Psoas muscle (tissue), 8 donors: Measurements from ENCODE around the gene SNAI3. TPM values are rescaled to one million over a fixed set of nuclear protein-coding genes. Genes with fewer than 3 reads are reported as not detected.

Experiments
- ATAC-seq, 4 donors: fragments of 200-7000 bp; cut with Tn5 transposase; one replicate each; pipeline ENCODE4 v1.9.1; 2020; ENCODE audit warnings: moderate library complexity in 3 of 4, mild to moderate bottlenecking in 2 of 4
- DNase-seq, 2 donors: peaks; one replicate each; pipeline ENCODE4 v3.0.0-alpha.2; 2020
- H3K27ac ChIP-seq: fragments of 200-600 bp; one replicate; pipeline ENCODE4 v1.8.0; 2022
- H3K27me3 ChIP-seq, 3 donors: fragments of 200-600 bp in 1 of 3; one replicate each; pipeline versions ENCODE4 v1.6.1 to v1.8.0; 2013 to 2022; ENCODE audit warnings: low read length in 2 of 3, mild to moderate bottlenecking in 2 of 3, moderate library complexity in 1 of 3; ENCODE audit not compliant: insufficient read depth in 3 of 3
- H3K36me3 ChIP-seq, 2 donors: fragments of 200-600 bp in 1 of 2; one replicate each; pipeline versions ENCODE4 v1.6.1 to v1.8.0; 2013 to 2022; ENCODE audit warnings: low read depth in 1 of 2, mild to moderate bottlenecking in 1 of 2, moderate library complexity in 1 of 2; ENCODE audit not compliant: insufficient read depth in 1 of 2
- H3K4me1 ChIP-seq: fragments of 200-600 bp; one replicate; pipeline ENCODE4 v1.8.0; 2022
- H3K4me3 ChIP-seq: fragments of 200-600 bp; one replicate; pipeline ENCODE4 v1.8.0; 2022; ENCODE audit warnings: mild to moderate bottlenecking
- H3K9me3 ChIP-seq: fragments of 200-600 bp; one replicate; pipeline ENCODE4 v1.8.0; 2022
- CTCF ChIP-seq: fragments of 200-600 bp; IDR thresholded peaks from one replicate; pipeline ENCODE4 v1.8.0; 2022; ENCODE audit warnings: antibody characterized with exemption
- WGBS, 3 donors: extraction: QIAGEN DNeasy Blood & Tissue Kit; methylation state at CpG; one replicate each; pipeline versions ENCODE4 v1.1.6 to v1.1.7; 2013; 5-methylcytosine and 5-hydroxymethylcytosine counted together
- intact Hi-C, 2 donors: fragments of 100-400 bp; cut with DNase I; formaldehyde crosslinking; loops; one replicate each; pipeline versions ENCODE4 v1.11.0 to v1.14.2; 2022
- polyA plus RNA-seq, 3 donors: library from polyadenylated mRNA; stranded (reverse); fragments of 200-250 nt; gene quantifications; one replicate each; pipeline ENCODE4 v1.2.3, GENCODE V29; 2013
- total RNA-seq, 4 donors: library from RNA; stranded (reverse); fragmentation: NEBNext Ultra II Directional in 2 of 4; extraction: Animal tissue kit (Norgen Biotek cat#: 25700) in 2 of 4; gene quantifications; one replicate each; pipeline versions ENCODE4 v1.2.1 to v1.2.4, GENCODE V29; 2021 to 2023
- donor health status: healthy with polysubstance abuse.
- donor health status: DM: no; HTN: no; CAD: no; lungs with moderate emphysema.
- donor health status: Bipolar disorder and iron deficiency.
- donor health status: healthy.
- donor health status: DM: yes; HTN: yes; CAD: no.
- donor health status: DM: no; HTN: no; CAD: no.
- donor health status: DM: no; HTN: no; CAD: no.
- donor health status: DM: yes; HTN: yes; CAD: no.

Gene SNAI3
- total and polyA plus RNA-seq, 7 donors = 1.2 to 8.5 (median 3.9) TPM

GRCh38 chr16:88734361-88734728 lies 48.0 kb upstream of the SNAI3 start:
- intact Hi-C loops = no loop called here
- no peaks in the 10 kb centered on the region for H3K27me3 ChIP-seq
- H3K9me3 ChIP-seq = no peaks in the 10 kb centered on the region
- H3K4me3 ChIP-seq = no peak overlapping the region
- no peak overlapping the region for H3K27ac ChIP-seq
- no peak for DNase-seq
- WGBS, 3 donors = 91 to 95% (median 93%) methylated on average over 22 to 23 of the region's 23 CpGs
- H3K4me1 ChIP-seq = no peaks in the 10 kb centered on the region
- TF ChIP-seq CTCF = no peak
- ATAC-seq = no peak
- H3K36me3 ChIP-seq = no peaks in the 10 kb centered on the region

- Histone ChIP-seq H3K27me3 (no peaks in the 10 kb centered on the region), H3K9me3 (no peaks in the 10 kb centered on the region), H3K4me1 (no peaks in the 10 kb centered on the region), H3K36me3 (no peaks in the 10 kb centered on the region), H3K27ac (no peak overlapping the region), H3K4me3 (no peak overlapping the region)
- 87 to 89% (median 88%) methylated on average over 23 to 27 of the region's 27 CpGs for WGBS, 3 donors
- no peak for ATAC-seq
- DNase-seq = no peak
- TF ChIP-seq CTCF = no peak
- intact Hi-C loops = no loop called here
These were observed 47.5 kb upstream of the SNAI3 start for GRCh38 chr16:88733630-88734360.

- intact Hi-C loops = no loop called here
- H3K4me3 ChIP-seq = no peak overlapping the region
- DNase-seq (no peak), ATAC-seq (no peak)
- WGBS, 3 donors = 82 to 95% (median 82%) methylated on average over 12 to 13 of the region's 13 CpGs
- no peaks in the 10 kb centered on the region for H3K27me3 ChIP-seq
- no peaks in the 10 kb centered on the region for H3K36me3 ChIP-seq
- no peak for TF ChIP-seq CTCF
- H3K27ac ChIP-seq = no peak overlapping the region
- H3K9me3 ChIP-seq = no peaks in the 10 kb centered on the region
- no peaks in the 10 kb centered on the region for H3K4me1 ChIP-seq
These were observed 46.6 kb upstream of the SNAI3 start for GRCh38 chr16:88732961-88733294.

GRCh38 chr16:88732172-88732960 lies 46.1 kb upstream of the SNAI3 start:
- no peak overlapping the region for H3K27ac ChIP-seq
- intact Hi-C loops = no loop called here
- no peak for ATAC-seq
- H3K36me3 ChIP-seq = no peaks in the 10 kb centered on the region
- TF ChIP-seq CTCF = no peak
- H3K4me3 ChIP-seq = no peak overlapping the region
- WGBS, 3 donors = 41 to 62% (median 42%) methylated on average over 30 of the region's 30 CpGs
- no peak for DNase-seq
- H3K4me1 ChIP-seq = no peaks in the 10 kb centered on the region
- H3K27me3 ChIP-seq = peaks cover 0 to 4% (median 0%) of the 10 kb centered on the region in 3 donors
- H3K9me3 ChIP-seq = no peaks in the 10 kb centered on the region
